Prostate gland (tissue), 2 donors: ENCODE results near the gene PTPRG. TPM values are rescaled to one million over a fixed set of nuclear protein-coding genes. Genes with fewer than 3 reads are reported as not detected.

Source experiments
- DNase-seq: peaks from one replicate; pipeline ENCODE4 v3.0.0-alpha.2; 2019; ENCODE audit warnings: low spot score
- H3K27ac ChIP-seq, 2 donors: fragments of 200-600 bp; sonication (generic); 2 replicates each; pipeline ENCODE4 v1.5.1; 2017 to 2019
- H3K27me3 ChIP-seq: fragments of 200-600 bp; sonication (generic); replicated peaks from 2 replicates; pipeline ENCODE4 v1.5.1; 2019; ENCODE audit not compliant: insufficient read depth
- H3K36me3 ChIP-seq, 2 donors: fragments of 200-600 bp; sonication (generic); 1 replicate in 1 of 2; 2 replicates in 1 of 2; pipeline versions ENCODE4 v1.5.1 to v1.8.1; 2017 to 2019
- H3K4me1 ChIP-seq: fragments of 200-600 bp; sonication (generic); replicated peaks from 2 replicates; pipeline ENCODE4 v1.5.1; 2019
- H3K4me3 ChIP-seq, 2 donors: fragments of 200-600 bp; sonication (generic); 2 replicates each; pipeline ENCODE4 v1.5.1; 2017 to 2019
- H3K9me3 ChIP-seq: fragments of 200-600 bp; sonication (generic); 2 replicates; pipeline ENCODE4 v1.5.1; 2017
- POLR2A ChIP-seq: fragments of 450-650 bp; IDR thresholded peaks from one replicate; pipeline ENCODE4 v1.6.1; 2016; ENCODE audit warnings: antibody characterized with exemption, mild to moderate bottlenecking
- POLR2AphosphoS5 ChIP-seq: sonication (generic); formaldehyde crosslinking; IDR thresholded peaks from one replicate; pipeline ENCODE4 v1.6.1; 2017; ENCODE audit warnings: antibody characterized with exemption
- WGBS: methylation state at CpG from one replicate; pipeline ENCODE4 v1.1.5; 2018; 5-methylcytosine and 5-hydroxymethylcytosine counted together
- intact Hi-C: fragments of 100-400 bp; cut with DNase I; formaldehyde crosslinking; loops from one replicate; pipeline ENCODE4 v1.14.2; 2022
- total RNA-seq, 2 donors: library from RNA; depleted of rRNA; stranded (reverse); fragments of >200 nt; gene quantifications; one replicate each; pipeline ENCODE4 v1.1.0, GENCODE V29; 2016
- TF ChIP-seq, protein P1 (sequence below), 4 experiments: fragments of 200-600 bp in 2 of 4; fragments of 450-650 bp in 2 of 4; sonication (generic) in 2 of 4; IDR thresholded peaks; 1 replicate in 3 of 4; 2 replicates in 1 of 4; pipeline ENCODE4 v1.5.1; 2016 to 2019; ENCODE audit warnings: antibody characterized with exemption in 4 of 4, mild to moderate bottlenecking in 2 of 4, moderate library complexity in 2 of 4

Gene PTPRG
- total RNA-seq, 2 donors from 2014 or later = 22.0 to 78.6 TPM

DNA sequence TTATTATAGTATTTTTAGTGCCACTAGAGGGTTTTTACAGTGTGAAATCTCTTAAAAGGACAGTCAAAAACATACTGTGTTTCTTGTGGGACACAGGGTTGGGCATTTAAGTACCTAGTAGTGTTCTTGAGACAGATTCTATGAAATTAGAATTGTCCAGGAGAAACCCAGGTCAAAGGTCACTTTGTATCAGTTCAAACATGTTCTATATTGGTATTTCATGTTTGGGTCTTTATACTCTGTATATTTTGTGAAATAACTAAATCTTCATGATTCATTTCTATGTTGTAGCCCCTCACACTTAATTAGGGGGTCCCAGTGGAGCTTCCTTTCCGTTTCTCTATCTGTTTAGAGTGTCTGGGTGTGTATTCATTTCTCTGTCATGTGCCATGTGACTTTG lies 171.6 kb downstream of the PTPRG start:
- TF ChIP-seq, protein P1, sequence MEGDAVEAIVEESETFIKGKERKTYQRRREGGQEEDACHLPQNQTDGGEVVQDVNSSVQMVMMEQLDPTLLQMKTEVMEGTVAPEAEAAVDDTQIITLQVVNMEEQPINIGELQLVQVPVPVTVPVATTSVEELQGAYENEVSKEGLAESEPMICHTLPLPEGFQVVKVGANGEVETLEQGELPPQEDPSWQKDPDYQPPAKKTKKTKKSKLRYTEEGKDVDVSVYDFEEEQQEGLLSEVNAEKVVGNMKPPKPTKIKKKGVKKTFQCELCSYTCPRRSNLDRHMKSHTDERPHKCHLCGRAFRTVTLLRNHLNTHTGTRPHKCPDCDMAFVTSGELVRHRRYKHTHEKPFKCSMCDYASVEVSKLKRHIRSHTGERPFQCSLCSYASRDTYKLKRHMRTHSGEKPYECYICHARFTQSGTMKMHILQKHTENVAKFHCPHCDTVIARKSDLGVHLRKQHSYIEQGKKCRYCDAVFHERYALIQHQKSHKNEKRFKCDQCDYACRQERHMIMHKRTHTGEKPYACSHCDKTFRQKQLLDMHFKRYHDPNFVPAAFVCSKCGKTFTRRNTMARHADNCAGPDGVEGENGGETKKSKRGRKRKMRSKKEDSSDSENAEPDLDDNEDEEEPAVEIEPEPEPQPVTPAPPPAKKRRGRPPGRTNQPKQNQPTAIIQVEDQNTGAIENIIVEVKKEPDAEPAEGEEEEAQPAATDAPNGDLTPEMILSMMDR (IDR thresholded peaks at IDR 0.05) = no peak
- TF ChIP-seq POLR2AphosphoS5 = no peak
- no peak for TF ChIP-seq POLR2A
- Histone ChIP-seq H3K4me1 (no peaks in the 10 kb centered on the region), H3K27me3 (no peaks in the 10 kb centered on the region), H3K4me3 (no peak overlapping the region), H3K36me3 (no peaks in the 10 kb centered on the region), H3K27ac (no peak overlapping the region), H3K9me3 (no peaks in the 10 kb centered on the region)
- intact Hi-C loops = no loop called here
- no peak for DNase-seq
- 75% methylated on average over 1 of the region's 1 CpG for WGBS

DNA sequence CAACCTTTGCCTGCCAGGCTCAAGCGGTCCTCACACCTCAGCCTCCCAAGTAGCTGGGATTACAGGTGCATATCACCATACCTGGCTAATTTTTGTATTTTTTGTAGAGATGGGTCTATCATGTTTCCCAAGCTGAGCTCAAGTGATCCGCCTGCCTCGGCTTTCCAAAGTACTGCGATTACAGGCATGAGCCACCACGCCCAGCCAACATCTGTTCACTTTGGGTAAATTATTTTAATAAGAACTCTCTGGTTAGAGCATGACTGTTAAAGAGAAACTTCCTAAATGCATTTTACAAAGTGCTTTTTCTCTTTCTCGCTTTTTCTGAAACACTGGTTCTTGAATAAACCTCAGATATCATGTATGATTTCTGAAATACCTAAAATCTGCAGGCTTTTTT lies 172.5 kb downstream of the PTPRG start:
- intact Hi-C loops = no loop called here
- TF ChIP-seq POLR2A (no peak), POLR2AphosphoS5 (no peak)
- TF ChIP-seq, protein P1 (IDR thresholded peaks at IDR 0.05) = no peak
- H3K27ac ChIP-seq = no peak overlapping the region
- H3K36me3 ChIP-seq = no peaks in the 10 kb centered on the region
- H3K4me1 ChIP-seq = no peaks in the 10 kb centered on the region
- no peak for DNase-seq
- no peaks in the 10 kb centered on the region for H3K9me3 ChIP-seq
- no peak overlapping the region for H3K4me3 ChIP-seq
- no peaks in the 10 kb centered on the region for H3K27me3 ChIP-seq
- WGBS = 65% methylated on average over 6 of the region's 6 CpGs

DNA sequence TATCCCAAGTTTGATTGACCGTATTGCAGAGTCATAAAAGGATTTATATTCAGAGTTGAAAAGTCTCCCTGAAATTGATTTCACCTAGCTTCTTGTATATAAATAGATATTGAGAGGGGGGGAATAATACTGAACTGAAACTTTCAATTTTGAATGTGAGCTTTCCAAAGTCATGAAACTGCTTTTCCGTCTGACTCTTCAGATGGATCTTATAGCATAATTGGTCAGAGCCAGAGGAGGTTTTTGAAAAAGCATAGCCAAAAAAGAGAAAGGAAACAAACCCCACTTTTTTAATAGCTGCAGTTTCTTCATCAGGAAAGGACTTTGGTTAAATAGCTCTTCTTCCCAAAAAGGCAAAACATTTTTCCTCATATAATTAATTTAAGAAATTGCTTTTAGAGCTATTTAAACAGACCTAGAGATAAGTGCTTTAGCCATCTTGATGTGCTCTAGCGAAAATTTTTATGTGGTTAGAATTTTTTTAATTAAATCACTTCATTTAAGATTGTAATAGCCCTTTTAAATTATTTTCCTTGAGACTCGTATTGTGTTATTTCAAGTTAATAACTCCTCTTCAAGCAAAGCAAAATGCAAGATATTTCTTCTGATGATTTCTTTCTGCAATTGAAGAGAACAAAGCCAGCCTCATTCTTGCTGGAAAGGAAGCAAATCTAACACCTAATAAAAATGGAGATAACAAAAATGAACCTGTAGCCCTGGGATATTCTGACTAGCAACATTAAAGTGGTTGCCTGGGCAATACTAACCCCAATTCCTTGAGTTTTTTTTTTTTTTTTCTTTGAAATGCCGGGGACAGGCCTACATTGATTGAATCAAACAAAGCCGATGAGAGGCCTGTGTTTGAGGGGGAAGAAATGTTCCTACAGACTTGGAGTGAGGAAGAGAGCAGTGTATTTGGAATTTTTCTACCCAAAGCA lies 173.6 kb downstream of the PTPRG start:
- DNase-seq = no peak
- Histone ChIP-seq H3K27me3 (no peaks in the 10 kb centered on the region), H3K4me1 (no peaks in the 10 kb centered on the region), H3K27ac (no peak overlapping the region), H3K36me3 (no peaks in the 10 kb centered on the region), H3K4me3 (no peak overlapping the region), H3K9me3 (no peaks in the 10 kb centered on the region)
- TF ChIP-seq POLR2AphosphoS5 (no peak), POLR2A (no peak)
- TF ChIP-seq, protein P1 (IDR thresholded peaks at IDR 0.05) = no peak
- 54% methylated on average over 6 of the region's 6 CpGs for WGBS
- intact Hi-C loops = no loop called here

DNA sequence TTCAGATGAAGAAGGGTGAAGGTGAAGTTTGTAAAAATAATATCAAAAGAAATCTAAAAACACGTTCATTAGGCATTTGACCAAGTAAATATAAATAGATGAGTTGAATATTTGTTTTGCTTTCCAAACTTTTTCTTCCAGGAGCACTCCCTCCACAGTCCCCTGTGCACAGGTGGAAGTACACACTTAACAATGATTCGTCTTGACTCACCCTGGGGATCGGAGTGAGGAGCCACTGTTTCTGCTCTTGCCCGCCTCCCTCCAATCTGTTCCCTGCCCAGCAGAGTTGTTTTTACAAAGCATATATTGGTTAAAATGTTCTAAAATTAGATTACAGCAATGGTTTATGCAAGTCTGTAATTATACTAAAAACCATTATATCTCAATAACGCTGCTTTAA lies 175.1 kb downstream of the PTPRG start:
- H3K4me1 ChIP-seq = no peaks in the 10 kb centered on the region
- H3K4me3 ChIP-seq = no peak overlapping the region
- intact Hi-C loops = no loop called here
- H3K36me3 ChIP-seq = no peaks in the 10 kb centered on the region
- no peak for DNase-seq
- no peaks in the 10 kb centered on the region for H3K27me3 ChIP-seq
- no peak for TF ChIP-seq POLR2AphosphoS5
- 92% methylated on average over 5 of the region's 5 CpGs for WGBS
- no peaks in the 10 kb centered on the region for H3K9me3 ChIP-seq
- no peak overlapping the region for H3K27ac ChIP-seq

DNA sequence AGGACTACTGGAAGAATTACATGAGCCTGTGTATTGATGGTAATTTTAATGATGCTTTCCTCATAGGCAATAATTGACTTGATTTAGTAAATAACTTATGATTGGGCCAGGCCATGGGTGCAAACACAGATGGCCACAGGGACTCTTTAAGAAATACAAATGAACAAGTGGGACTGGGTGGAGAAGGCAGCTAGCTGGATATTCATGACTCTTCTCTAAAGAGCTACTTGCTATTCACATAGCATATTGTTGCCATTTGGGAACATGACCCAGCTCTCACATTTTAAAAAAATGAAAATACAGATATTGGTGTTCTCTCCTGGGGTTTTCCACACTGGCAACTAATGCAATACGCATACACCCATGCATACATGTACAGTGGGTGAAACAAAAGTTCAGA lies 178.3 kb downstream of the PTPRG start:
- H3K4me3 ChIP-seq = no peak overlapping the region
- whole genome bisulfite sequencing = 92% methylated on average over 1 of the region's 1 CpG

More for the DNA sequence above, 178.3 kb downstream of the PTPRG start:
- Histone ChIP-seq H3K9me3 (no peaks in the 10 kb centered on the region), H3K27me3 (no peaks in the 10 kb centered on the region), H3K4me1 (no peaks in the 10 kb centered on the region), H3K27ac (no peak overlapping the region), H3K36me3 (no peaks in the 10 kb centered on the region)
- intact Hi-C loops = no loop called here
- DNase-seq = no peak
- TF ChIP-seq POLR2A (no peak), POLR2AphosphoS5 (no peak)
- TF ChIP-seq, protein P1 (IDR thresholded peaks at IDR 0.05) = no peak
